Hematopoietic multipotent progenitor cell (in vitro differentiated cells): ENCODE measurements around the gene RASAL2. TPM values are rescaled to one million over a fixed set of nuclear protein-coding genes. Genes with fewer than 3 reads are reported as not detected.
"Not testable (repeated sequence)": the region's sequence is repeated elsewhere in the genome, so short reads cannot be mapped to it uniquely, and the experiment has no call there.

ENCODE experiments used
- DNase-seq, 3 donors: peaks; one replicate each; pipeline ENCODE4 v3.0.0-alpha.2; 2011 to 2015; ENCODE audit warnings: low read depth in 2 of 3, low spot score in 2 of 3
- total RNA-seq: library from RNA; depleted of rRNA; stranded (reverse); fragments of >200 nt; gene quantifications from one replicate; pipeline ENCODE4 v1.2.3, GENCODE V29; 2012

RASAL2 gene
- total RNA-seq, 1 donor = 5.4 TPM

DNA sequence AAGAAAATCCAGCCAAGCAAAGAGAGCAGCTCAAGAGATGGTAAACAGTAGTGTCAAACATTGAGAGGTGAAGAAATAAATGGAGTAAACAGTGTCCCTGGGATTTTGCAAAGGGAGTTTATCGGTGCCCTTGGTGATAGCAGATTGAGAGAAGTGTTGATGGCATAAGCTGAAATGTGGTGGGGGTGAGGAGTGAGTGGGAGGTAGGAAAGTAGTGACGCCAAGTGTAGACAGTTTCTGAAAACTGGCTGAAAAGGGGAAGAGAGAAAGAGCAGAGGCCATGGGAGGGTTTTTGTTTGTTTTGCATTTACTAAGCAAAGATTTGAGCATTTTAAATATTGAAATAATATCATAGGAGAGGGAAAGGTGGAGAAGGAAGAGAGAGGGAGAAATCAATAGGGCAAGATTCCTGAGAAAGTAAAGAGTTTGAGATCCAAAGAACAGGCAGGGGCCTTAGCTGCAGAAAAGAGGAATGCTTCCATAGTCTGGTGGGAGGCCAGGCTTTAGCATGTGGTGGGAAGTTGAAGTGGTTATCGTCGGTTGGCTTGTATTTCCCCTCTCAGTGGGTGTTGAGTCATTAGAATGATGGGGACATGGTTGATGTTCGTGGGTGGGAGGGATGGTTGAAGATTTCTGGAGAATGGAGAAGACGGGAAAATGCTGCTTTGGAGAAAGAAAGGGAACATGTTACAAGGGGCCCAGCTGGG, 26.8 kb upstream of the RASAL2 start:
- peak in 1 of 3 donors; percentile 40 for DNase-seq

DNA sequence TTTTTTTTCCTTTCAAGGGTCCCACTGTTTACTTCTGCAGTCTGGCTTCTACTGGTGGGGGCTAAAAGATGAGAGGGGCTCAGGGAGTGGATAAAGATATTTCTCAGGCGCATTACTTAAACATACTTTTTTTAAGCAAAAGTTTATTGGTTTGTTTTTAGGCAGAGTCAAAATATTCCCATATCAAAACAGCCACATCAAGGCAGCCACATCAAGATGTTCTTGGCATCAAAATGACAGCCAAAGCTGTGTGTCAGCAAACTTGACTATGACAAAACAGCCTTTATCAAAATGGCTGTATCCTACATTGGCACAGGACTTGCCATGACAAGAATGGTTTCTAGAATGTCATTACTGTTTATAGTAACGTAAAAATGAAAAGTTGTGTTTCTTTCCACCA, 22.1 kb upstream of the RASAL2 start:
- DNase-seq = no peak

DNA sequence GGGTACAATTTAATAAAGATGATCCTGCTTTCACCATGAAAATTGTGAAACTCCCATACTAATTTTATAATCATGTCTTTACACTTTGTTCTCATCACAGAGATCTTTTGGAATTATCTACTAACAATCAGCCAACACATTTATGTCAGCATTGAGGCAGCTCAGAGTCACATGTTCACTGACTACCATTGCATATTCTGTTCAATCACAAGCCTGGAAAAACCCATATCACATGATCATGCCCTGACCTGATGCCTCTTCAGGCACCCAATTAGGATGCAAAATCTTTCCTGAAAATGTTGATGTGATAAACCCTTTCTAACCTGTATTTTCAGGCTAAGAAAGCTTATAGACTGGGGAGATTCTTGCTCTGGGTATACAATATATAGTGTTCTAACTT, 21.6 kb upstream of the RASAL2 start:
- DNase-seq = no peak

DNA sequence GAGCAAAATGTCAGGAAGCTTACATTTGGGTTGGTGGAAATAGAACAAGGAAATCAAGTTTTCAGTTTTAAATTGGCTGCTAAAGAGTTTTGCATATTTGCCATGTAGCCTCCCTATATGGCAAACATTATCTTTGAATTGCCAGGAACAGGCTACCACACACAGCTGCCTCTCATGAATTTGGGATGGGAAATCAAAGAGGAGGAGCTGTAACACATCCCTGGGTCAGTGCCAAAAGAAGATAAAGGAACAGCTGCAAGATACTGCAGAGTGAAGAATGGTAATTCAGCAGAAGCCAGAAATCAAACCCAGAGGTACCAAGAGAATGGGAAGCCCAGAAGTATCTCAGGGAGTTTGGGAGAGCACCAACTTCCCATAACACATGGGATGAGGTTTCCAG, 18.6 kb upstream of the RASAL2 start:
- no peak for DNase-seq

DNA sequence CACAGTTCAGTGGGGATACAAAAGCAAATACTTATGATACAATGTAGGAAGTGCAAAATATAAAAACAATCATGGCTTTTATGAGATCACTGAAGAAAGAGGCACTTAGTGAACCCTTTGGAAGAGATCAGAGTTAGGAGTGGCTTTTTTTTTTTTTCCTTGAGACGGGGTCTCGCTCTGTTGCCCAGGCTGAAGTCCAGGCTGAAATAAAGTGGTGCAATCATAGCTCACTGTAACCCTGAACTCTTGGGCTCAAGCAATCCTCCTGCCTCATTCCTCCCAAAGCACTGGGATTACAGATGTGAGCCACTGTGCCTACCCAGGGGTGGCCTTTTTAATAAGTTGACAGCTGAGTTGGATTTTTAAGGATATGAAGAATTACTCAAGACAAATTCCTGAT, 17.3 kb upstream of the RASAL2 start:
- no peak for DNase-seq

DNA sequence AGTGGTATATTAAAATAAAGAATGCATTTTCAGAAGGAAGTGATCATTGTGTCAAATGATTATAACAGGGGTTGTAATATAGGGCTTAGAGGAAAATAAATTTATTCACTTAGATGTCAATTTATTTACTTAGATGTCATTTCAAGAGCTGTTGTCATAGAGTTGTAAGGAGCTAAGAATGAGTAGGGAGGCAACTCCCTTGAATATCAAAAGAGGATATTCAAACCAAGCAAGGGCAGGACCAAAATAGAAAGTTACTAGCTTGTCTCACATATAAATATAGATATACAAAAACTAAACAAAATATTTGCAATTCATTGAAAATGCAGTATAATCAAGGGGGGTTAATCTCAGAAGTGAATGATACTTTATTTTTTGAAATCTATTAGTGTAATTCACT, 16.0 kb upstream of the RASAL2 start:
- no peak for DNase-seq

DNA sequence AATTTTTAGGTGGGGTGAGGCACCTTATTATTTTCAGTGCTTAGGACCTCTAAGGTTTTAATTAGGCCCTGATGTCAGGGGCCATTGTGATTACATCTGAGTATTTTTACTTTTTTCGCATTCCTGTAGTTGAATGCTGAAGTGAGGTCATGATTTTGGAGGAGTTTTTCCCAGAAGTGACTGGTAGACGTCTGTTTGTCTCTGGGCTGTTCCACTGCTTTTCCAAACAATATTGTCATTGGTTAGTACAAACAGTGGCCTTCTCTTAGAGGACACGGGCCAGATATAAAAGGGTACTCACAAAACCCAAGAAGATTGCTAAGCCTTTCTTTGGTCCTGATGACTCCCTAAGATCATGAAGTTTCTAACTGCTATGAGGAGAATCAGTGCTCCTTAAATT, 7.6 kb upstream of the RASAL2 start:
- no peak for DNase-seq

DNA sequence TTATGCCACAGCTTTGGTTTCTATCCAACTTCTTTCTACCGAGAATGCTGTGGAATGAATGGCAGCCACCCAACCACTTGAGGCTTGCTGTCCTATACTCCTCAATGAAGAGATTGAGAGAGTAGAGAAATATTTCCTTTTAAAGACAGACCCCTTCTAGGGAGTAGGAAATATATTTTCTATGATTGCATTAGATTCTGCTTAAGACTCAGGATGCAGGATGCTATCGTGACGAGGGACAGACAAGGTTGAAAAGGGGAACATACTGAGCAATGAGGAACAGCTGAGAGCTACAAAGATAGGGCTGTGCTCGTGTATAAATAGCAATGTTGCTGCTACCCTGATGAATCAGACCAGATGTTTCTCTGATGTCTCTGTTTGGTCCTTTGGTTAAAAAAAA, 7.1 kb upstream of the RASAL2 start:
- peak in 1 of 3 donors; percentile 55 for DNase-seq

DNA sequence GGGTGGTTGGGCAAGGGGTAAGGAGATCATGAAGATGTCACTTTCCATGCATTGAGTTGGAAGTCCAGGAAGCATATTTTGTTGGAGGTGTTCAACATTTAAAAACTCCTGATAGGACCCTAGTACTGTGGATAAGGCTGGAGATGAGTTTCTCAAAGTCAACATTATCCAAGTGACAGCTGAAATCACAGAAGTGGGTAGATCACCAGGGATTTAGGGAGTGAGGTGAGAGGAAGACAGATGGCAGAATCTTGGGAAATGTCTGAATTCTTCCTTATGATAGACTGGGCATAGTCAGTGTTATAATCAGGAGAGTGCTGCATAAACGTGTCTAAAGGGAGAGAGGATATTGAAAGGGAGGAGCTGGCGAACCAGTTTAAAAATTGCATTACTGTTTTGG, 5.3 kb upstream of the RASAL2 start:
- no peak for DNase-seq

DNA sequence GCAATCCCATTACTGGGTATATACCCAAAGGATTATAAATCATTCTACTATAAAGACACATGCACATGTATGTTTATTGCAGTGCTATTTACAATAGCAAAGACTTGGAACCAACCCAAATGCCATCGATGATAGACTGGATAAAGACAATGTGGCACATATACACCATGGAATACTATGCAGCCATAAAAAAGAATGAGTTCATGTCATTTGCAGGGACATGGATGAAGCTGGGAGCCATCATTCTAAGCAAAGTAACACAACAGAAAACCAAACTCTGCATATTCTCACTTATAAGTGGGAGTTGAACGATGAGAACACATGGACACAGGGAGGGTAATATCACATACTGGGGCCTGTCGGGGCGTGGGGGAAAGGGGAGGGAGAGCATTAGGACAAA, 2.5 kb upstream of the RASAL2 start:
- DNase-seq = not testable (repeated sequence)

DNA sequence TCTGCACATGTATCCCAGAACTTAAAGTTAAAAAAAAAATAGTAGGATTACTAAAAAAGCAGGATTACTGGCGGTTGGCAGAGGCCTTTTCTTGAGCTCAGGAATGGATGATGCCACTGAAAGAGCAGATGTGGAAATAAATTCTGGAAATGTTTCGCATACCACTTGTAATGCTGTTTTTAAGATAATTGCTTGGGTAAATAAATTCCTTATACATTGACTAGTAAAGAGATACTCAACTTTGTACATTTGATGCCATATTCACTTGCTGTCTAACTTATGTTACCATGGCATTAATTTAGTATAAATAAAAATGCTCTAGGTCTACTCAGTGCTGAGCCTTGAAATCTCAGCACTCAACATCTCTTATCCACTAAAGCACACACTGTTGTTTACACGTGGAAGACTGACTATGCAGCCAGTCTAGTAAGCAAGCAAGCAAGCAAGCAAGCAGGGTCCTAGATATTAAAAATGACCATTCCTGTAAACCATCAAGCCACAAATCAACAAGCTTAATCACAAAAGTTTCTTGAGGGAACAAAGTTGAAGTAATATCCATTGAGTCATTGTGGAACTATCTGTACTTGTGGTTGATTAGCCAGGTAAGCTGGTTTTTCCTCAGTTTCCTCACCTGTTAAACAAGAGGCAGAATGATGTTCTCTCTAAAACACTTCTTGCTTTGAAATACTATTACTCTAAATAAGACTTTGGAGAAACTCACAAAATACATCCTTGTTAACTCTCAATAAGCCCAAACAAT, 1.7 kb upstream of the RASAL2 start:
- DNase-seq = no peak

DNA sequence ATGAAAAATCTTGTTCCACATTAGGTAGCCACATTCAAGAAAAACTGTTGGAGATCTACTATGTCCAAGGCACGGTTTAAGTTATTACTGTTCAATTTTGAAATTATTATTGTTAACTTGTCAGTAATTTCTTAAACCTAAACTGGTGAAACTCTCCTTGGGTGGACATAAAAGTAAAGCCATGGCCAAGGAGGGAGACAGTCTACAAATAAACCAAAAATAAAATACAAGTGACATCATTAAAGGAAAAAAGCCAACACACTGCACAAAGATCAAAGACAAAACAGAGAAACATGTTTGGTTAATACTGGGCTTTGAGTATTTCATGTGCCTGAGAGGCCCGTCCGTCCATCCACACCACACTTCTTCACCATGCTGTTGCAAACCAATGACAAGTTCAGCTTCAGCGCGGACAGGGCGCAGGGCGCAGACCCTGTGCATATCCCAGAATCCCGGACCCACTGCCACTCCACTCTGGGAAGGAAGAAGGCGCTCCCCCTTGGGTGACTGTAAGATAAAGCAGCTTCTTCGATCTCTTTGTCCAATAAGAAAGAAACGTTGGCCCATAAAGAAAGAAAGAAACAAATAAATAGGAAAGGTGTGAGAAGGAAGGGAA, 918 bp upstream of the RASAL2 start:
- DNase-seq = no peak

DNA sequence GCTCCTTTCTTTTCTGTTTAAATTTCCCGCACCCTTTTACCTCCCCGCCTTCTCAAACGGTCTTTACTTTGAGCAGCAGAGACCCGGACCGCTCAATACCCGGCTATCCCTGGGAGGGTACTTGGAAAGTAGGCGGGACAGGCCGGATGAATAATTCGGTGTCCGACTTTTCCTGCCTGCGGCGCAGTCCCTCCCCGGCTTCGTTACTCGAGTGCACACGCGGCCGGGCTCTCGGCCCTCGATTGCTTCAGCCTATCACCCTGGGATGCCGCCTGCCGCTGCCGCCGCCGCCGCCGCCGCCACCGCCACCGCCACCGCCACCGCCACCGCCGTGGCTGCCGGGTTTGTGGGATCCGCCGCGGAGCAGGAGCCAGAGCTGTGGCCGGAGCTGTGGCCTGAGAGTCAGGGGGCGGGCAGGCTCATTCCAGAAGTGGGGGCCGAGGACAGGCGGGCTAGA, 382 bp upstream of the RASAL2 start:
- DNase-seq = peak in 2 of 3 donors; percentile 94 to 96

DNA sequence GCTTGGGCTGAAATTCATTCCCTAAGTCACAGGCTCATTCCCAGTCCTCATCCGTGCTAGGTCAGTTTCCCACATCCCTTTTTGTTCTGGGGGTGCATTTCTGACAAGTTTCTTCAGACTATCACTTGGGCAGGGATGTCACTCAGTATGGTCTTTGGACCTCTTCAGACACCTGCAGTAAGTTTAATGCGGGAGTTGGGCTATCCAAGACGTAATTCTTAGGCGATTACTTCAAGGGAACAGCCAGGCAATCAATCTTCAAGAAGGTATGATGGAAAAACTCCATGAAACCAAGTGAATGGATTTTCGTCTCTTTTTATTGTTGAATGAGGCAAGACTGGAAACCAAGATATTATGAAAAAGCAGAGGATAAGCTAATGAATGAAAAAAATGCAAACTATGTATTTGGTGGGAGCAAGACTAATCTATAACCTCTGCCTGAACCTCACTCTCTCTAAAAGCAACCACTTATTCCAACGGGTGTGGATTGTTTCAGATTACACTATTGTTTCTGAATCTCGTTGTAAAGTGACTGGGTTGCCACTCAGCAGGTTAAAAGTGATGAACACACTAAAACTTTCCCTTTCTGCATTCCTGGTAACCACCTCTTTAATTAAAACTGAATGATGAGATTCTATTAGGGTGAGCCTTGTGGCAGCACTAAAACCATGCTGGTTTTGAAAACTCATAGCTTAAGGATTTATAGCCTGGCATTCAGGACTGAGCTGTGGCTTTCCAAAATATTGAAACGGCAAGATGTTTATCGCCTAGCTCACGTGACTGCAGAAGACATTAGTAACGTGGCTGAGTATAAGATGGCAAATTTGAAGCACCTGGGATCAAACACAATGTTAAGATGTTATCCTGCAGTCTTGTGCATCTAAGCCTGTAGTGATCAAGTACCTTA, 1.1 kb downstream of the RASAL2 start:
- DNase-seq = peak in 1 of 3 donors; percentile 23

DNA sequence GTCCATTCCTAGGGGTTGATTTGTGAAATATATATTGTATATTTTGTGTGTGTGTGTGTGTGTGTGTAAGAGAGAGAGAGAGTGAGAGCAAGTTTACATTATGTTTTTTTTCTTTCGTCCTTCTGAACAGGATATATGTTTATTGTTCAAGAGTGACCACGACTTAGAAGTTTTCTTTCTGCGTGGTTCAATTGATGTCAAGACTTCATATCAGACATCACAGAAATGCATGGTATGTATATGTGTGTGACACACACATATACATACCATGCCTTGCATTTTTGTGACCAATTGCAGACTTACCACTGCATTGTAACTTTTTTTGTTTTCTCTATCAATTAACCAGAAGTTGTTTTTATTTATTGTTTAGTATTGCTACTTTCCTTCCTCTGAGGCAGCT, 2.5 kb downstream of the RASAL2 start:
- no peak for DNase-seq

DNA sequence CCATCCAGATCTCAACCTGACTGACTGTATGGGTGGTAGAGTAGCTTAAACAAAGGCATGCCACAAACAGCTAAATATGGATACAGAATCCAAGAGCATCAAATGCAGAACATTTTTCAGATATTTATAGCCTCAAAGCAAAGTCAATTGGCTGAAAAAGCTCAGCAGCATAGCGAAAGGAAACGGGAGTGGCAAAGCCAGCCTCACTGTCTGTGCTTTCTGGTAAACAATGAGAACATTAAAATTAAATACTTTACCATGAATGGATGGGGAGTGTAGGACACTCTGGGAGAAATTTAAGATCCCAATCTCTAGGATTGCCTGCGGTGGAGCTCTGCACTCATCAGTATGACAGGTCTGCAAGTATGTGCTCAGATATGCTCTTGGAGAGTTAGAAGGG, 4.4 kb downstream of the RASAL2 start:
- no peak for DNase-seq

DNA sequence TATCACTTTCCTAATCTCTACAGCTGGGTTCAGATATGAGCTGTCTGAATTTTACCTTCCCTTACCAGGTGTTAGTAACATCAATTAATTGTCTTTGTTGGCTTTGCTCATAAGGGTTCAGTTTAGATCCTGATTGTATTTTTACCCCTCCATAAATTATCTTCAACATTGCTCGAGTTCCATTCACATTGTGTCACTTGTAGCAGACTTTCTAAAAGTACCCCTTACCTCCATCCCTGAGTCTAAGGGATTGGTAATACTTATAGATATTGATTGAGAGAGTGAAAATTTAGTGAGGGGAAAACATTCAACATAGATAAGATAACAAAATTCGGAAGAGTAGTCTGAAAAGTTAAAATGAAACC, 7.3 kb downstream of the RASAL2 start:
- DNase-seq = no peak

DNA sequence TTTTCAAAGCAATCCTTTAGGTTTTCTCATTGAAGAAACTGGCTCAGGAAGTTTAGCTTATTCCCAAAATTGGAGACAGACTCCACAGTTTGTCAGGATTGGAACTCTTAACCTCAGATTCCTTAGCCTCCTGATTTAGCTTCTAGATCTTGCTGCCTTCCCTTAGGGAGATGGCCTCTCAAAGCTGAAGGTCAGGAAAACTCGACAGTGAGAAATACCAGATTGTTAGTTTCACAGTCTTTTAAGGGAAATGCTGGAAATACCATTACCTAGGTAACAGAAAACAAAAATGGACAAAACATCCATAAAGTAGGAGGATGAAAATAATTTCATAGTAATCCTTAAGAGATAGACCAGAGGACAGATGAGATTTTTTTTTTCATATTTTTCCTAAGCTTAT, 7.8 kb downstream of the RASAL2 start:
- no peak for DNase-seq

DNA sequence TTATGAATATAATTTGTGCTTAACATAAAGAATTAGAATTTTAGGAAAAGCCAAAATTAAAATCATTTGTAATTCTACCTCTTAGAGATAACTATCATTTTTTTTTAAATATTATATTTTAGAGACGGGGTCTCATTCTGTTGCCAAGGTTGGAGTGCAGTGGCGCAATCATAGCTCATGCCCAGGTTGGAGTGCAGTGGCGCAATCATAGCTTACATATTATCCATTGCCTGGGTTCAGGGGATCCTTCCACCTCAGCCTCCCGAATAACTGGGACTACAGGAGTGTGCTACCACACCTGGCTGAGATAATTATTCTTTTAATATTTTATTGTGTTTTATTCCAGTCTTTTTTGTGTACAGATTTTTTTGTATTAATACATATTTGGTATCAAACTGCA, 8.3 kb downstream of the RASAL2 start:
- DNase-seq = no peak

DNA sequence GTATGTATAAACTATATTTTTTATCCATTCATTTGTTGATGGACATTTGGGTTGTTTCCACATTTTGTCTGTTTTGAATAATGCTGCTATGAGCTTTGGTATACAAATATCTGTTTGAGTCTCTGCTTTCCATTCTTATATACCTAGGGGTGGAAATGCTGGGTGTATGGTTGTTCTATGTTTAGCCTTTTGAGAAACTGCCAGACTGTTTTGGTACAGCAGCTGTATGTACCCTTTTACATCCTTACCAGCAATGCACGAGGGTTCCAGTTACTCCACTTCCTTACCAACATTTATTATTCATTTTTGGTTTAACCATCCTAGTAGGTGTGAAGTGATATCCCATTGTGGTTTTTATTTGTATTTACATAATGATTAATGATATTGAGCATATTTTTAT, 13.9 kb downstream of the RASAL2 start:
- no peak for DNase-seq
